Coronary artery (tissue), 2 donors: ENCODE results near the gene ZSCAN18.

Source experiments
- DNase-seq: peaks from one replicate; pipeline ENCODE4 v3.0.0-alpha.2; 2017; ENCODE audit warnings: low spot score
- H3K27ac ChIP-seq, 2 donors: fragments of 200-600 bp; sonication (generic); one replicate each; pipeline ENCODE4 v1.5.1; 2016 to 2019
- H3K4me3 ChIP-seq: fragments of 200-600 bp; sonication (generic); 2 replicates; pipeline ENCODE4 v1.5.1; 2016; ENCODE audit warnings: mild to moderate bottlenecking, moderate library complexity
- CTCF ChIP-seq: fragments of 200-600 bp; sonication (generic); IDR thresholded peaks from one replicate; pipeline ENCODE4 v1.5.1; 2019; ENCODE audit warnings: antibody characterized with exemption

Gene ZSCAN18

GRCh38 chr19:58086825-58087710 is 11.0 kb downstream of the ZSCAN18 start:
- DNase-seq: no peak
- TF ChIP-seq CTCF: no peak
- Histone ChIP-seq H3K4me3 (no peak overlapping the region), H3K27ac (no peak overlapping the region)

GRCh38 chr19:58085348-58085875 is 12.6 kb downstream of the ZSCAN18 start:
- Histone ChIP-seq H3K27ac (no peak overlapping the region), H3K4me3 (no peak overlapping the region)
- no peak for TF ChIP-seq CTCF
- DNase-seq: no peak

- Histone ChIP-seq H3K4me3 (peak overlapping the region; percentile 25), H3K27ac (no peak overlapping the region)
- DNase-seq: no peak
- no peak for TF ChIP-seq CTCF
These were observed 13.3 kb downstream of the ZSCAN18 start for GRCh38 chr19:58084596-58085347.

GRCh38 chr19:58083021-58083420 is 15.0 kb downstream of the ZSCAN18 start:
- no peak for TF ChIP-seq CTCF
- no peak for DNase-seq
- Histone ChIP-seq H3K27ac (no peak overlapping the region), H3K4me3 (no peak overlapping the region)

GRCh38 chr19:58079792-58080191 is 18.2 kb downstream of the ZSCAN18 start:
- DNase-seq: no peak
- Histone ChIP-seq H3K4me3 (no peak overlapping the region), H3K27ac (no peak overlapping the region)
- no peak for TF ChIP-seq CTCF

- Histone ChIP-seq H3K27ac (no peak overlapping the region), H3K4me3 (peak overlapping the region; percentile 32)
- TF ChIP-seq CTCF: no peak
- DNase-seq: no peak
These were observed 30.7 kb downstream of the ZSCAN18 start for GRCh38 chr19:58067240-58067912.
